Natural killer cell (primary cell): ENCODE results near the gene RIC1. TPM values are rescaled to one million over a fixed set of nuclear protein-coding genes. Genes with fewer than 3 reads are reported as not detected.
"Not testable (repeated sequence)": the region's sequence is repeated elsewhere in the genome, so short reads cannot be mapped to it uniquely, and the experiment has no call there.

Experiments
- ATAC-seq, 3 donors: fragments of 150-1000 bp in 2 of 3; fragments of 200-7000 bp in 1 of 3; cut with Tn5 transposase; 1 replicate in 1 of 3; 2 replicates in 2 of 3; pipeline ENCODE4 v1.10.0; 2021; ENCODE audit warnings: mild to moderate bottlenecking in 2 of 3, moderate library complexity in 2 of 3
- DNase-seq, 2 donors: peaks; one replicate each; pipeline versions ENCODE4 v3.0.0 to v3.0.0-alpha.2; 2013 to 2021; ENCODE audit warnings: mixed read lengths in 1 of 2
- H3K27ac ChIP-seq: one replicate; pipeline ENCODE4 v1.5.1; 2013; ENCODE audit warnings: mild to moderate bottlenecking, low read length
- H3K27me3 ChIP-seq: one replicate; pipeline ENCODE4 v1.6.1; 2013; ENCODE audit warnings: low read length; ENCODE audit not compliant: control insufficient read depth, insufficient read depth
- H3K36me3 ChIP-seq: one replicate; pipeline ENCODE4 v1.6.1; 2013; ENCODE audit warnings: low read length; ENCODE audit not compliant: control insufficient read depth, insufficient read depth
- H3K4me1 ChIP-seq: one replicate; pipeline ENCODE4 v1.6.1; 2013; ENCODE audit warnings: low read length; ENCODE audit not compliant: control insufficient read depth, insufficient read depth
- H3K4me3 ChIP-seq: one replicate; pipeline ENCODE4 v1.5.1; 2013; ENCODE audit warnings: low read length
- H3K9me3 ChIP-seq: one replicate; pipeline ENCODE4 v1.6.1; 2013; ENCODE audit warnings: low read length; ENCODE audit not compliant: control insufficient read depth, insufficient read depth
- H3K27ac Mint-ChIP-seq, 2 donors: one replicate each; pipeline ENCODE4 v1.8.0; 2022; ENCODE audit warnings: mild to moderate bottlenecking in 2 of 2, mixed read lengths in 2 of 2, moderate library complexity in 1 of 2
- H3K27me3 Mint-ChIP-seq, 2 donors: one replicate each; pipeline ENCODE4 v1.8.0; 2022; ENCODE audit warnings: low read depth in 2 of 2, mixed read lengths in 2 of 2
- H3K36me3 Mint-ChIP-seq: one replicate; pipeline ENCODE4 v1.8.0; 2022; ENCODE audit warnings: mixed read lengths
- H3K4me1 Mint-ChIP-seq, 2 donors: one replicate each; pipeline ENCODE4 v1.8.0; 2022; ENCODE audit warnings: mixed read lengths in 2 of 2
- H3K4me3 Mint-ChIP-seq: one replicate; pipeline ENCODE4 v1.8.0; 2022; ENCODE audit warnings: mild to moderate bottlenecking, moderate library complexity, mixed read lengths
- H3K9me3 Mint-ChIP-seq, 2 donors: one replicate each; pipeline ENCODE4 v1.8.0; 2022; ENCODE audit warnings: mixed read lengths in 2 of 2
- WGBS: methylation state at CpG from one replicate; pipeline ENCODE4 v1.1.7; 2013; ENCODE audit warnings: missing lambda C conversion rate; ENCODE audit not compliant: insufficient coverage; 5-methylcytosine and 5-hydroxymethylcytosine counted together
- intact Hi-C: fragments of 100-400 bp; cut with micrococcal nuclease; formaldehyde crosslinking; loops from one replicate; pipeline ENCODE4 v1.14.2; 2022
- total RNA-seq, 4 donors: library from RNA; stranded (reverse); fragments of 120-200 nt in 1 of 4; gene quantifications; one replicate each; pipeline versions ENCODE4 v1.2.3 to v1.2.4, GENCODE V29; 2013 to 2022
- TF ChIP-seq, protein P1 (sequence below): fragments of 200-600 bp; IDR thresholded peaks from one replicate; pipeline ENCODE4 v1.8.0; 2022; ENCODE audit warnings: antibody characterized with exemption

Gene RIC1
- total RNA-seq, 3 donors from 2014 or later (not counting 1 experiment from before 2014, with no cell fraction given): 23.5 to 33.9 (median 31.8) TPM

DNA sequence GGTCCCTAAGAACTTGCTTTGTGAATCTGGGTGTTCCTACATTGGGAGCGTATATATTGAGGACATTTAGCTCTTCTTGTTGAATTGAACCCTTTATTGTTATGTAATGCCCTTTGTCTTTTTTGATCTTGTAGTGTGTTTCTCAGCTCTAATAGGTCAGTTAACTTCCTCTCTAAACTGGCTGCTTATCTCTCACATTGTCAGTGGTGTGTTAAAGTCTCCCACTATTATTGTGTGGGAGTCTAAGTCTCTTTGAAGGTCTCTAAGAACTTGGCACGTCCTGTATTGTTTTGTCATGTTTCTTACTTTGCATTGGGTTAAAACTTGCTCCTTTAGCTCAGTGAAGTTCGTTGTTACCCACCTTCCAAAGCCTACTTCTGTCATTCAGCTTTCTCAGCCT, 36.2 kb downstream of the RIC1 start:
- Histone ChIP-seq H3K27me3 (no peaks in the 10 kb centered on the region), H3K4me1 (peaks cover 13% of the 10 kb centered on the region), H3K9me3 (no peaks in the 10 kb centered on the region), H3K4me3 (no peak overlapping the region), H3K36me3 (no peaks in the 10 kb centered on the region), H3K27ac (no peak overlapping the region)
- ATAC-seq (no peak), DNase-seq (no peak)
- peaks cover 61 to 65% of the 10 kb centered on the region in 2 donors for H3K4me1 Mint-ChIP-seq
- H3K27ac Mint-ChIP-seq: peak overlapping the region in 1 of 2 donors; percentile 21
- peaks cover 33% of the 10 kb centered on the region for H3K36me3 Mint-ChIP-seq
- peaks cover 6 to 8% of the 10 kb centered on the region in 2 donors for H3K9me3 Mint-ChIP-seq
- TF ChIP-seq, protein P1, sequence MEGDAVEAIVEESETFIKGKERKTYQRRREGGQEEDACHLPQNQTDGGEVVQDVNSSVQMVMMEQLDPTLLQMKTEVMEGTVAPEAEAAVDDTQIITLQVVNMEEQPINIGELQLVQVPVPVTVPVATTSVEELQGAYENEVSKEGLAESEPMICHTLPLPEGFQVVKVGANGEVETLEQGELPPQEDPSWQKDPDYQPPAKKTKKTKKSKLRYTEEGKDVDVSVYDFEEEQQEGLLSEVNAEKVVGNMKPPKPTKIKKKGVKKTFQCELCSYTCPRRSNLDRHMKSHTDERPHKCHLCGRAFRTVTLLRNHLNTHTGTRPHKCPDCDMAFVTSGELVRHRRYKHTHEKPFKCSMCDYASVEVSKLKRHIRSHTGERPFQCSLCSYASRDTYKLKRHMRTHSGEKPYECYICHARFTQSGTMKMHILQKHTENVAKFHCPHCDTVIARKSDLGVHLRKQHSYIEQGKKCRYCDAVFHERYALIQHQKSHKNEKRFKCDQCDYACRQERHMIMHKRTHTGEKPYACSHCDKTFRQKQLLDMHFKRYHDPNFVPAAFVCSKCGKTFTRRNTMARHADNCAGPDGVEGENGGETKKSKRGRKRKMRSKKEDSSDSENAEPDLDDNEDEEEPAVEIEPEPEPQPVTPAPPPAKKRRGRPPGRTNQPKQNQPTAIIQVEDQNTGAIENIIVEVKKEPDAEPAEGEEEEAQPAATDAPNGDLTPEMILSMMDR: no peak
- no peaks in the 10 kb centered on the region for H3K27me3 Mint-ChIP-seq
- H3K4me3 Mint-ChIP-seq: no peak overlapping the region
- WGBS: 25% methylated on average over 2 of the region's 3 CpGs
- intact Hi-C loops: no loop called here

- H3K36me3 Mint-ChIP-seq: peaks cover 14% of the 10 kb centered on the region
- H3K27ac Mint-ChIP-seq: no peak overlapping the region
- 90% methylated on average over 5 of the region's 6 CpGs for WGBS
Measured at GRCh38 chr9:5667391-5667790, 38.5 kb downstream of the RIC1 start.

DNA sequence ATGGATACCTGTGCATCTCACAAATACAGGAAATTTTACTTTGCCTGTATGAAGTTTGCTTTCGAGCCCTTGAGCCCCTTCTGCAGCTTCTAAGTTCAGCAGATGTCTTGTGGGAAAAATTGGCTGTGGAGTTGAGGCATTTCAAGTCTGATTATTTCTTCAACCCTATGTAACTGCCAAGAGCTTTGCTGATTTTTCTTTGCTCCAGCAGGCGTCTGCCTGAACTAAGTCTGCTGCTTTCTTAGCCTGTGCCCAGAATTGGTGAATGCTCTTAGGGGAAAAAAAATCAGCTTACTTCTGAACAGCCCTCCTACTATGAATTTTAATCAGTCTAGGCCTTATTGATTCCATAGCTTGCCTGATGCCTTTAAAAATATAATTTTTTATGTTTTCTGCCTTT, 41.2 kb downstream of the RIC1 start:
- H3K4me1 ChIP-seq: peaks cover 17% of the 10 kb centered on the region
- ATAC-seq (no peak), DNase-seq (no peak)
- Mint-ChIP-seq H3K9me3 (no peaks in the 10 kb centered on the region), H3K4me1 (peaks cover 54% of the 10 kb centered on the region in 2 donors), H3K36me3 (no peaks in the 10 kb centered on the region), H3K27me3 (no peaks in the 10 kb centered on the region), H3K27ac (no peak overlapping the region), H3K4me3 (no peak overlapping the region)
- intact Hi-C loops: no loop called here
- H3K36me3 ChIP-seq: no peaks in the 10 kb centered on the region
- WGBS: no CpG with 5 or more reads among the region's 2 CpGs
- TF ChIP-seq, protein P1: no peak
- no peaks in the 10 kb centered on the region for H3K27me3 ChIP-seq
- no peak overlapping the region for H3K27ac ChIP-seq
- H3K9me3 ChIP-seq: no peaks in the 10 kb centered on the region
- H3K4me3 ChIP-seq: no peak overlapping the region

More at GRCh38 chr9:5667391-5667790, 38.5 kb downstream of the RIC1 start:
- peaks cover 17% of the 10 kb centered on the region for H3K4me1 ChIP-seq
- H3K27ac ChIP-seq: no peak overlapping the region
- ATAC-seq: no peak
- no peak for DNase-seq
- H3K9me3 ChIP-seq: no peaks in the 10 kb centered on the region
- Mint-ChIP-seq H3K27me3 (no peaks in the 10 kb centered on the region), H3K4me3 (no peak overlapping the region), H3K9me3 (peaks cover 5 to 8% of the 10 kb centered on the region in 2 donors), H3K4me1 (peaks cover 61 to 62% of the 10 kb centered on the region in 2 donors)
- no peaks in the 10 kb centered on the region for H3K36me3 ChIP-seq
- TF ChIP-seq, protein P1: no peak
- no peak overlapping the region for H3K4me3 ChIP-seq
- no peaks in the 10 kb centered on the region for H3K27me3 ChIP-seq
- intact Hi-C loops: no loop called here

GRCh38 chr9:5671711-5672353, 42.9 kb downstream of the RIC1 start:
- no peak overlapping the region for H3K4me3 Mint-ChIP-seq
- ATAC-seq: peak in 1 of 3 donors; percentile 29

DNA sequence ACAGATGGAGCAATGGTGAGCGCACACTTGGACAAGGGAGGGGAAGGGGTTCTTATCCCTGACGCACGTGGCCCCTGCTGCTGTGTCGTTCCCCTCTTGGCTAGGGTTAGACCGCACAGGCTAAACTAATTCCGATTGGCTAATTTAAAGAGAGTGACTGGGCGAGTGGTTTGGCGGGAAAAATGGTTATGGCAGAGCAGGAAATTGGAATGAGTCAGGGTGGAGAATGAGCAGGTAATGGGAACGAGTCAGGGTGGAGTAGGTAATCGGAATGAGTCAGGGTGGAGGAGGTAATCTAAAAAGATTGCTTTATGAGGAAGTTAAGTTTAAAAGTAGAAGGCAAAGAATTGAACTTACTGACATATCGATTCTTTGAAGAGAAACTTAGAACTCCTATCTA, 46.1 kb downstream of the RIC1 start:
- H3K36me3 Mint-ChIP-seq, H3K9me3 ChIP-seq, ATAC-seq, H3K27ac Mint-ChIP-seq, H3K27me3 ChIP-seq, DNase-seq, H3K36me3 ChIP-seq, intact Hi-C loops, H3K4me1 ChIP-seq, H3K27ac ChIP-seq, H3K9me3 Mint-ChIP-seq, H3K27me3 Mint-ChIP-seq, H3K4me3 Mint-ChIP-seq, H3K4me3 ChIP-seq: not testable (repeated sequence)
- H3K4me1 Mint-ChIP-seq: peaks cover 26 to 29% of the 10 kb centered on the region in 2 donors
- WGBS: 95% methylated on average over 10 of the region's 11 CpGs

More at GRCh38 chr9:5671711-5672353, 42.9 kb downstream of the RIC1 start:
- no peak overlapping the region for H3K27ac ChIP-seq
- TF ChIP-seq, protein P1: no peak
- no peaks in the 10 kb centered on the region for H3K36me3 Mint-ChIP-seq
- intact Hi-C loops: no loop called here
- no peaks in the 10 kb centered on the region for H3K9me3 Mint-ChIP-seq
- no peak overlapping the region for H3K27ac Mint-ChIP-seq
- no peaks in the 10 kb centered on the region for H3K36me3 ChIP-seq
- 61% methylated on average over 2 of the region's 3 CpGs for WGBS
- no peaks in the 10 kb centered on the region for H3K9me3 ChIP-seq
- no peaks in the 10 kb centered on the region for H3K27me3 ChIP-seq
- H3K27me3 Mint-ChIP-seq: no peaks in the 10 kb centered on the region
- peak in 1 of 2 donors; percentile 67 for DNase-seq
- no peak overlapping the region for H3K4me3 ChIP-seq
- peaks cover 7% of the 10 kb centered on the region for H3K4me1 ChIP-seq
- H3K4me1 Mint-ChIP-seq: peaks cover 39 to 45% of the 10 kb centered on the region in 2 donors
